HEK293 (cell line): Measurements from ENCODE around the gene CYP2S1.

Experiments used
- CTCF ChIP-seq: fragments of 450-650 bp; formaldehyde crosslinking; IDR thresholded peaks from 2 replicates; pipeline ENCODE4 v1.5.1; 2016; ENCODE audit warnings: missing biosample characterization, missing genetic modification characterization
- IKZF3 ChIP-seq: fragments of 450-650 bp; IDR thresholded peaks from 2 replicates; pipeline ENCODE4 v1.5.0; 2018; ENCODE audit warnings: missing biosample characterization, mild to moderate bottlenecking, missing genetic modification characterization, moderate library complexity
- KLF16 ChIP-seq: fragments of 450-650 bp; formaldehyde crosslinking; IDR thresholded peaks from 2 replicates; pipeline ENCODE4 v1.5.1; 2017; ENCODE audit warnings: missing biosample characterization, missing genetic modification characterization
- PRDM1 ChIP-seq: fragments of 450-650 bp; formaldehyde crosslinking; IDR thresholded peaks from 2 replicates; pipeline ENCODE4; 2016; ENCODE audit warnings: missing biosample characterization, missing genetic modification characterization
- ZBTB1 ChIP-seq: fragments of 450-650 bp; formaldehyde crosslinking; IDR thresholded peaks from 2 replicates; pipeline ENCODE4 v1.5.1; 2016; ENCODE audit warnings: missing biosample characterization, missing genetic modification characterization
- ZNF10 ChIP-seq: fragments of 450-650 bp; formaldehyde crosslinking; IDR thresholded peaks from 2 replicates; pipeline ENCODE4 v1.5.1; 2017; ENCODE audit warnings: missing biosample characterization, missing genetic modification characterization
- ZNF140 ChIP-seq: fragments of 450-650 bp; formaldehyde crosslinking; IDR thresholded peaks from 2 replicates; pipeline ENCODE4 v1.5.1; 2016; ENCODE audit warnings: missing biosample characterization, missing genetic modification characterization
- ZNF561 ChIP-seq: fragments of 450-650 bp; IDR thresholded peaks from 2 replicates; pipeline ENCODE4 v1.5.1; 2018; ENCODE audit warnings: missing biosample characterization, missing genetic modification characterization, borderline replicate concordance
- ZNF580 ChIP-seq: fragments of 450-650 bp; formaldehyde crosslinking; IDR thresholded peaks from 2 replicates; pipeline ENCODE4 v1.5.1; 2016; ENCODE audit warnings: missing biosample characterization, missing genetic modification characterization

DNA sequence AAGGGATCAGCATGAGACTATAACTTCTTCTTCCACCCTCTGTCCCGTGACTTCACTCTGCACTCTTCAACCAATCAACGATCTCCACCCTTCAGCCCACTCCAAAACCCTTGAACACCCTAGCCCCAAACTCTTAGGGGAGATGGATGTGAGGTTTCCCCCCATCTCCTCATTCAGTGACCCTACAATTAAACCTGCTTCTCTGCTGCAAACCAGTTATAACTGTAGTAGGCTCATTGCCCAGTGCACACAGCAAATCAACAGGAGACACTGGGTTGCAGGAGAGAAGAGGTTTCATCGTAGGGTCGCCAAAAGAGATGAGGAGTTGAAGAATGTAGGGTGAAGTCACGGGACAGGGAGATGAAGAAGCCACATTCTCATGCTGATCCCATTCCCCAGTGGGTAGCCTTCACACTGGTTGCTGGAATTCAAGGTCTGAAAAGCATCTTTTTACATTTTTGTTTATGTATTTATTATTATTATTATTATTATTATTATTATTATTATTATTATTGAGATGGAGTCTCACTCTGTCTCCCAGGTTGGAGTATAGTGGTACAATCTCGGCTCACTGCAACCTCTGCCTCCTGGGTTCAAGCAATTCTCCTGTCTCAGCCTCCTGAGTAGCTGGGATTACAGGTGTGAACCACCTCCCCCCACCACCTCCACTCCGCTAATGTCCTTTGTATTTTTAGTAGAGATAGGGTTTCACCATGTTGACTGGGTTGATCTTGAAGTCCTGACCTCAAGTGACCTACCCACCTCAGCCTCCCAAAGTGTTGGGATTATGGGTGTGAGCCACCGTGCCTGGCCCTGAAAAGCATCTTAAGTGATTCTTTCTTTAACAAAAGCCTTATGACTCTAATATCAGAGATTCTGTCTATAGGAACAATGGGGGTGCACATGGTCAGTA is 5.8 kb upstream of the CYP2S1 start:
- TF ChIP-seq CTCF (tag by site-specific recombination) (no peak), ZNF561 (tag by site-specific recombination) (no peak), PRDM1 (tag by site-specific recombination) (no peak), ZBTB1 (tag by site-specific recombination) (no peak), ZNF10 (tag by site-specific recombination) (no peak), IKZF3 (tag by site-specific recombination) (no peak), KLF16 (no peak), ZNF580 (tag by site-specific recombination) (no peak), ZNF140 (tag by site-specific recombination) (no peak)
